Left kidney (tissue), 2 donors: ENCODE results near the gene CADPS2. TPM values are rescaled to one million over a fixed set of nuclear protein-coding genes. Genes with fewer than 3 reads are reported as not detected.
"Not testable (repeated sequence)": the region's sequence is repeated elsewhere in the genome, so short reads cannot be mapped to it uniquely, and the experiment has no call there.

Source experiments
- DNase-seq: peaks from one replicate; pipeline ENCODE4 v3.0.0-alpha.2; 2013
- polyA plus RNA-seq: library from polyadenylated mRNA; unstranded; fragments of 120-200 nt; gene quantifications from one replicate; pipeline ENCODE4 v1.2.1, GENCODE V29; 2013; ENCODE audit not compliant: insufficient read length

Gene CADPS2
- polyA plus RNA-seq, 1 donor = 51.3 TPM

DNA sequence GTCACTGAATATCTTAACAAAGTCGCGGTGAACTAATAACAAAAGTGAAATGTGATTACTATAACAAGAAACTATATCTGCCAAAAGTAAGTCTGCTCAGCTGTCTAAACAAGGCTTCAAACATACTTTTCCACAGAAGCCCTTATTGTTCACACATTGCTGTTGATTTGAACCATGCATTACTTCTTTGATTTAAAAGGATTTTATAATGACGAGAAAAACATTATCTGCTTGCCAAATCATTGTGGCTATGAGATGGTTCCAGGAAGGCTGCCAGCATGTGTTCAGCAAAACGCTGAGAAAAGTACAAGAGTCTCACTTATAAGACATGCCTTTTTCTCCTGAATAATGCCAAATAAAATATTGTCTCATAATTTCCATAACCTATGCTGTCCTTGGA lies 211.8 kb downstream of the CADPS2 start:
- no peak for DNase-seq

GRCh38 chr7:122673951-122674350 lies 212.3 kb downstream of the CADPS2 start:
- no peak for DNase-seq

DNA sequence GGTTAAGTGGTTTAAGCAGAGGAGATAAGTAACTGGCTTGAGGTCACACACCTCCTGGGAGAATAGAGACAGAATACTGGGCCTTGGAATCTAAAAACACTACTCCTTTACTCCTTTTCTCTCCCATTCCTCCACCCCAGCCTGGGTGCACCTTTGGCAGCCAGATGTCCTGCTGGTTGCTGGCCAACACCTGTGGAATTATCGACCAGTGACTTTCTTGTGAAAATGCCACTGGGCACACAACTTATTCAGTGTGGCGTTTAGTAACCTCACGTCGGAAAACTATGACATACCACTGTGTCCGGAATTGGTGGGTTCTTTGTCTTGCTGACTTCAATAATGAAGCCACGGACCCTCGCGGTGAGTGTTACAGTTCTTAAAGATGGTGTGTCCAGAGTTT lies 213.7 kb downstream of the CADPS2 start:
- DNase-seq = no peak

DNA sequence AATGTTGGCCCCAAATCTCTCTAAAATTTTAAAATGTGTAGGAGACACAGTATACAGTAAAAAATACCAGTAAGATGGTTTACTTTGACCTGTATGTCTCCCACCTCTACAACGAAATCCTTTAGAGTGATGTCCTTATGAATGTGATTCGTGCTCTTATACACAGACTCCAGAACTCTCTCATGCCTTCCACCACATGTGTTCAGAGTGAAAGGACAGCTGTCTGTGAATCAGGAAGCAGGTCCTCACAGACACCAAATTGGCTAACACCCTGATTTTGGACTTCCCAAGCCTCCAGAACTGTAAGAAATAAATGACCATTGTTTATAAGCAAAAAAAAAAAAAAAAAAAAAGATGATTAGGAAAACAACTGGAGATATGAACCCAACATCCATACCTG lies 222.5 kb downstream of the CADPS2 start:
- no peak for DNase-seq

DNA sequence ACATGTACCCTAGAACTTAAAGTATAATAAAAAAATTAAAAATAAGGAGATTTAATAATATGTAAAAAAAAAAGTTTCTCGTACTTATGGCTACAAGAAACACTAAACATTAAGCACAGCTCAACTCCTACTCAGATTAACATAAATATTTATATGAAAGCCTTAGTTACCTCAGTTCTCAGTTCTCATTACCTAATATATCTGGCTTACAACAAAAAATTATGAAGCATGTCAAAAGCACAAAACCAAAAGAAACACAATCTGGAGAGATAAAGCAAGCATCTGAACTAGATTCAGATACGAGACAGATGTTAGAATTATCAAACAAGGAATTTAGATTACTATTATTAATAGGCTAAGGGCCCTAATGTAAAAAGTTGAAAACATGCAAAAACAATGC lies 227.4 kb downstream of the CADPS2 start:
- DNase-seq = no peak

DNA sequence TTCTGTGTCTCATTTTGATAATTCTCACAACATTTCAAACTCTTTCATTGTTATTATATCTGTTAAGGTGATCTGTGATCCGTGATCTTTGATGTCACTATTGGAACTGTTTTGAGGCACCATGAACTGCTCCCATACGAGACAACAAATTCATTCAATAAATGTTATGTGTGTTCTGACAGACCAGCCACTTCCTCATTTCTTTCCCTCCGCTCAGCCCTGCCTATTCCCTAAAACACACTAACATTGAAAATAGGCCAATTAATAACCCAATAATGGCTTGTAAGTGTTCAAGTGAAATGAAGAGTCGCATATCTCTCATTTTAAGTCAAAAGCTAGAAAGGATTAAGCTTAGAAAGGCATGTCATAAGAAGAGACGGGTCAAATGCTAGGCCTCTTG lies 232.6 kb downstream of the CADPS2 start:
- no peak for DNase-seq

GRCh38 chr7:122652876-122653275 lies 233.4 kb downstream of the CADPS2 start:
- DNase-seq = no peak

GRCh38 chr7:122651451-122651850 lies 234.8 kb downstream of the CADPS2 start:
- DNase-seq = no peak

DNA sequence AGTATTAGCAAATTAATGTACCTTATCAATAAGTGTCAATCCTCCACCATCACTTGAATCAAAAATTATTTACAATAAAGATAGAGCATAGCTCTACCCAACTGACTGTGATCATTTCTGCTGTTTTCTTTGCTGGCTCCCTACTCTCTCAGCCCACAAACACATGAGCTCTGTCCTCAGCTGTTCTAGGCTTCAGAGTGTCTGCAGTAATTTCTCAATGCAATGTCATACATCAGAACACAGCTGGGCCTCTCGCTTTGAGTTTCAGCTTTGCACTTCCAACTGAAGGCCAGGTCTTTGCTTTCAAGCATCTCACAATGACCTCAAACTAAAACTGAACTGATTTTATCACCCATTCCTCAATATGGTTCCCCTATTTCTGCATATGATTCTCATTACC lies 243.0 kb downstream of the CADPS2 start:
- DNase-seq = no peak

DNA sequence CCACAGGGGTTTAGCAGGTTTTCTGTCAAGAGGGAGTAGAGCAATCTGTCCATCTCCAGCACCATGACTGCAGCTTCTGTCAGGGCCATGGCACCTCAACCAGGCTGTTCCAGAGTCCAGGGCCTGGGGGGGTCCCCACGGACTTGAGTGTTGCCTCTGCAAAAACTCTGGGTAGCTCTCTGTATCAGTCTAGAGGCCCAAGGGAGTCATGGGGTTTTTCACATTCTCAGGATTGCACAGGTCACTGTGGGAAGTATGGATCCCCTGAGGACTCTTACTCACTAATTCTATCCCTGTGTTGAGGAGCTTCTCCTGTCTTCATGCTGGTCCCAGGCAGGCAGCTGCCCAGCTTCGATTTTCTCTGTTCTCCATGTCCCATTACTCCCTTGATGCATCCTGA lies 247.8 kb downstream of the CADPS2 start:
- no peak for DNase-seq

DNA sequence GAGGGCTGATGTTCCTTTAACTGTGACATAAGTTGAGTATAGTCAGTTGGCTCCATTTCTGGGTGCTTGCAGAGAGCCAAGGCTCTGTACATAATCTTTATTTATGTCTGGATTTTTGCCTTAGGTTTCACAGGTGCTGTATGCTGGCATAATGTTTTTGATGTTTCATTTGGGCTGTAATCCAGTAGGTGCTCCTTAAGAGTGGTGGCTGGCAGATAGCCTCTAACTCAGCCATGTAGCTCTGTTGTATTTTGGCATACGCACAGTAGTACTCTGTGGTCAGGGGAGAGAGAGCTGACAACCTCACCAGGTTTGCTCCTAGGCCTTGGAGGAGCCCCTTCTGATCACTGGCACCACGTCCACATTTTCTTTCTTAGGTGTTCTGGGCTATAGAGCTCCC lies 248.5 kb downstream of the CADPS2 start:
- DNase-seq = no peak

DNA sequence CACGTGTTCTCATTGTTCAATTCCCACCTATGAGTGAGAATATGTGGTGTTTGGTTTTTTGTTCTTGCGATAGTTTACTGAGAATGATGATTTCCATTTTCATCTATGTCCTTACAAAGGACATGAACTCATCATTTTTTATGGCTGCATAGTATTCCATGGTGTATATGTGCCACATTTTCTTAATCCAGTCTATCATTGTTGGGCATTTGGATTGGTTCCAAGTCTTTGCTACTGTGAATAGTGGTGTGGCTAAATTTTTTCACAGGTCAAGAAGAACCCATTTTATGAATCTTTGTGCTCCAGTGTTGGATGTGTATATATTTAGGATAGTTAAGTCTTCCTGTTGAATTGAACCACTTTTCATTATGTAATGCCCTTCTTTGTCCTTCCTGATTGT lies 250.8 kb downstream of the CADPS2 start:
- DNase-seq = not testable (repeated sequence)

DNA sequence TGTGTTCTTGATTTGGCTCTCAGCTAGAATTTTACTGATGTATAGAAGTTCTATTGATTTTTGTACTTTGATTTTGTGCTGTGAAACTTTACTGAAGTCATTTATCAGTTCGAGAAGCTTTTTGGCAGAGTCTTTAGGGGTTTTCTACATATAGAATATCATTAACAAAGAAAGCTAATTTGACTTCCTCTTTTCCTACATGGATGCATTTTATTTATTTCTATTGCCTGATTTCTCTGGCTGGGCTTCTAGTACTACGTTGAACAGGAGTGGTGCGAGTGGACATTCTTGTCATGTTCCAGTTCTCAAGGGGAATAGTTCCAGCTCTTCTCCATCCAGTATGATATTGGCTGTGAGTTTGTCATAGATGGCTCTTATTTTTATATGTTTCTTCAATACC lies 252.8 kb downstream of the CADPS2 start:
- no peak for DNase-seq

DNA sequence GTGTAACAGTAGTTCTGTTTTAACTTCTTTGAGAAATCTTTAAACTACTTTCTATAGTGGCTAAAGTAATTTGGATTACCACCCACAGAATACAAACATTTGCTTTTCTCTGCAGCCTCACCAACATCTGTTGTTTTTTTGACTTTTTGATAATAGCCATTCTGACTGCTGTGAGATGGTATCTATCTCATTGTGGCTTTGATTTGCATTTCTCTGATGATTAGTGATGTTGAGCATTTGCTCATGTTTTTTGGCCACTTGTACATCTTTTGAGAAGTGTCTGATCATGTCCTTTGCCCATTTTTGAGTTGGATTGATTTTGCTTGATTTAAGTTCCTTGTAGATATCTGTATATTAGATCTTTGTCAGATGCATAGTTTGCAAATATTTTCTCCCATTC lies 254.0 kb downstream of the CADPS2 start:
- no peak for DNase-seq

- no peak for DNase-seq
Measured at GRCh38 chr7:122629412-122629953, 256.8 kb downstream of the CADPS2 start.

DNA sequence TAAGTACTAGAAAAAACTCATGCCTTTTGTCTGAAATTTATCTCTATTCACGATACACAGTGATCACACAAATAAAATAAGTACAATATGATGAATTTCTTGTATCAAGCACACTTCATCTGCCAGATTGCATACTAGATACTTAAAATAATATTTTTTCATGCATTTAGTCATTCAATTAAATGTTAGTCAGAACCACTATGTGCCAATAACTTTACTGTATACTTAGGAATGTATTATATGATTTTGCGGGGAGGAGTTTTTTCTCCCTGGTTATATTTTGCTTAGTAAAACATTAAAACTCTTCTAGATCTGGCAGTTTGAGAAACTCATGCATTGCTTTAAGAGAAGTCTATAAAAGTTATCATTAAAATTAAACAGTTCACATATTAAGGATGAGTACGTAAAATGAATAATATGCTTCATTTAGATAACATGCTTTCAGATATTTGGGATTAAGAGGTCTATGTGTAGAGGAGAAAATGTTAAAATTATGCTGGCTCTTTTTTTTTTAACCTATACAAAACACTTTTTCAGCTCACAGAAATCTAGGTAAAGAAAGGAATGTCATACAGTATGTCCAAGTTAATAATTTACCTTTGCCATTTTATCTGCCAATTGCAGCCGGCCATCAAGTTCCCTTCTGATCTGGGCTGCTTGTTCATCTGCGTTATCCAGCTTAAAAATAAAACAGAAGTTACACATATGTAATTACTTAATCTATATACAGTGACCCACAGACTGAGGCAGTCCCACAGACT lies 257.4 kb downstream of the CADPS2 start:
- DNase-seq = no peak

DNA sequence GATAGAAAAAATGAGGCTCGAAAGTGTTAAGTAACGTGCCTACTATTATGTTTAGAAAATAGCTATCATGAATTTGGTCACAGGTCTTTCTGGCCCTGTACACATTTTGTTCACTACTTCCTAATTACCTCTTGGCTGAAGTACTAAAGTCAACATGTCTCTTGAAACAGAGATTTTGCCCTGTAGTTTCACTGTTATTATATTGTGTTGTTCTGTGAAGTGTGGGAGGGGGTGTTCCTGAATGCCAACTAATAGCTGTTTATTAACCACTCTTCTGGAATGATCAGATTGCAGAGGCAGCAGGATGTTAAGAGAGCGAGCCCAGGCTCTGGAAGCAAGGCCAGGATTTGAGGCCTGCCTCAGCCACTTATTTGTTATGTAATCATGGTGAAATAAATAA lies 259.5 kb downstream of the CADPS2 start:
- no peak for DNase-seq

- no peak for DNase-seq
Measured at GRCh38 chr7:122622682-122623081, 263.6 kb downstream of the CADPS2 start.

GRCh38 chr7:122619664-122620063 lies 266.6 kb downstream of the CADPS2 start:
- DNase-seq = no peak

DNA sequence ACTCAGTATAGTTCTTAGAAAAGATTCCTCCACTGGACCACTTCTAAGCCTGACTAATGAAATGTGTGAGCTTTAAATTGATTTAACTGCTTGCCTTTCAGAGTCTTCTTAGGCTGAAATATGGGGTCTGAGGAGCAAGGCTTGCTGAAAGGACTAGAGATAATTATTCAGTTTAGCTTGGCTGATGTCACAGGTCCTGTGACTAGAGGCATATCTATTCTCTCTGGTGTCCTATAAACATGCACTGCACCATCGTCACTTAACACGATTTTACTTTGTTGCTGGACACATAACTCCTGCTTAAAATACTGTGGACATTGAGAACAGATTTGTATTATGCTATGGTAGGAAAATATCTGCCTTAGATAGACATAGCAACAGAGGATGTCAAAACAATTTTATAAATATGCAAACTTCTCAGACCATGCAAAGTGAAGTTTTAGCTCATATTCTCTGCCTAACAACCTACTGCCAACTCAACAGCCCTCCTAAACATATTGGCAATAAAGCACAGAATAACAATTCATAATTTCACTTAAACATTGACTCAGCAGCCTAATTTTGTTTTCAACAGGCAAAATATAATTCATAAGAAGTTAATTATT lies 267.6 kb downstream of the CADPS2 start:
- DNase-seq = no peak

- no peak for DNase-seq
Measured at GRCh38 chr7:122616951-122617350, 269.3 kb downstream of the CADPS2 start.

GRCh38 chr7:122605929-122606328 lies 280.3 kb downstream of the CADPS2 start:
- DNase-seq = no peak

GRCh38 chr7:122604251-122604650 lies 282.0 kb downstream of the CADPS2 start:
- no peak for DNase-seq

- DNase-seq = no peak
Measured at GRCh38 chr7:122602800-122603199, 283.5 kb downstream of the CADPS2 start.
